DND-41 (cell line): ENCODE data around the gene PPP2R5B.

Experiments used
- ATAC-seq: fragments of 200-7000 bp; cut with Tn5 transposase; 3 replicates; pipeline ENCODE4 v1.9.1; 2021; ENCODE audit warnings: low read depth; ENCODE audit not compliant: insufficient read depth
- DNase-seq: peaks from one replicate; pipeline ENCODE4 v3.0.0-alpha.2; 2020
- H2AFZ ChIP-seq: 2 replicates; pipeline ENCODE4 v1.6.0; 2012; ENCODE audit warnings: low read depth, low read length
- H3K27ac ChIP-seq: 2 replicates; pipeline ENCODE4 v1.5.1; 2012; ENCODE audit warnings: low read length, inconsistent platforms
- H3K27me3 ChIP-seq: fragments of 200-600 bp; sonication (generic); 2 replicates; pipeline ENCODE4 v1.6.0; 2012; ENCODE audit warnings: low read length, mild to moderate bottlenecking, inconsistent platforms; ENCODE audit not compliant: insufficient read depth, poor library complexity
- H3K36me3 ChIP-seq: 2 replicates; pipeline ENCODE4 v1.5.1; 2012; ENCODE audit warnings: low read length, inconsistent platforms; ENCODE audit not compliant: insufficient read depth
- H3K4me1 ChIP-seq: 2 replicates; pipeline ENCODE4 v1.5.1; 2012; ENCODE audit warnings: mild to moderate bottlenecking, low read length; ENCODE audit not compliant: insufficient read depth
- H3K4me2 ChIP-seq: 2 replicates; pipeline ENCODE4 v1.6.0; 2012; ENCODE audit warnings: mild to moderate bottlenecking, moderate library complexity, low read length, inconsistent platforms; ENCODE audit not compliant: insufficient read depth
- H3K4me3 ChIP-seq, 2 experiments: fragments of 200-600 bp in 1 of 2; shearing (Covaris generic) in 1 of 2; 2 replicates each; pipeline ENCODE4 v1.5.1; 2012 to 2016; ENCODE audit warnings: inconsistent platforms in 2 of 2, low read length in 2 of 2, mild to moderate bottlenecking in 2 of 2, low read depth in 1 of 2, moderate library complexity in 1 of 2
- H3K79me2 ChIP-seq: 2 replicates; pipeline ENCODE4 v1.6.0; 2012; ENCODE audit warnings: low read length, inconsistent platforms; ENCODE audit not compliant: insufficient read depth
- H3K9ac ChIP-seq: 2 replicates; pipeline ENCODE4 v1.6.0; 2012; ENCODE audit warnings: low read depth, mild to moderate bottlenecking, inconsistent platforms, low read length, moderate library complexity
- H3K9me3 ChIP-seq: 2 replicates; pipeline ENCODE4 v1.5.1; 2012; ENCODE audit warnings: low read length, moderate library complexity, mild to moderate bottlenecking, inconsistent platforms; ENCODE audit not compliant: insufficient read depth, severe bottlenecking
- H4K20me1 ChIP-seq: 2 replicates; pipeline ENCODE4 v1.6.0; 2012; ENCODE audit warnings: low read length; ENCODE audit not compliant: insufficient read depth
- EZH2 ChIP-seq: IDR thresholded peaks from 3 replicates; pipeline ENCODE4 v1.6.1; 2012; ENCODE audit warnings: borderline replicate concordance, low read depth, mild to moderate bottlenecking, moderate library complexity, low read length, inconsistent platforms; ENCODE audit not compliant: severe bottlenecking
- TF ChIP-seq, protein P1 (sequence below): IDR thresholded peaks from 2 replicates; pipeline ENCODE4 v1.5.1; 2012; ENCODE audit warnings: borderline replicate concordance, low read length, moderate library complexity, mild to moderate bottlenecking; ENCODE audit not compliant: poor library complexity, severe bottlenecking; ENCODE audit errors: extremely low read depth

PPP2R5B gene

DNA sequence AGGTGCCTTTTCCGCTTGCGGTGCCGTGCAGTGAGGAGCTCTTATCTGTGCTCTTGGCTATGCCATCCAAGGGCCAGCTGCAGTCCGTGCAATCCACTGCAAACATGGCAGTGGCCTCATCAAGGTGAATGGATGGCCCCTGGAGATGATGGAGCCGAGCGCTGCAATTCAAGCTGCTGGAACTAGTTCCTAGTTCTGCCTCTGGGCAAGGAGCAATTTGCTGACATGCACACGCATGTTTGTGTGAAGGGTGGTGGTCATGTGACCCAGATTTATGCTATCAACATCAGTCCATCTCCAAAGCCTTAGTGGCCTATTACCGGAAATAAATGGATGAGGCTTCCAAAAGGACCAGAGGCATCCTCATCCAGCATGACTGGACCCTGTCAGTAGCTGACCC is 43.0 kb upstream of the PPP2R5B start:
- TF ChIP-seq, protein P1, sequence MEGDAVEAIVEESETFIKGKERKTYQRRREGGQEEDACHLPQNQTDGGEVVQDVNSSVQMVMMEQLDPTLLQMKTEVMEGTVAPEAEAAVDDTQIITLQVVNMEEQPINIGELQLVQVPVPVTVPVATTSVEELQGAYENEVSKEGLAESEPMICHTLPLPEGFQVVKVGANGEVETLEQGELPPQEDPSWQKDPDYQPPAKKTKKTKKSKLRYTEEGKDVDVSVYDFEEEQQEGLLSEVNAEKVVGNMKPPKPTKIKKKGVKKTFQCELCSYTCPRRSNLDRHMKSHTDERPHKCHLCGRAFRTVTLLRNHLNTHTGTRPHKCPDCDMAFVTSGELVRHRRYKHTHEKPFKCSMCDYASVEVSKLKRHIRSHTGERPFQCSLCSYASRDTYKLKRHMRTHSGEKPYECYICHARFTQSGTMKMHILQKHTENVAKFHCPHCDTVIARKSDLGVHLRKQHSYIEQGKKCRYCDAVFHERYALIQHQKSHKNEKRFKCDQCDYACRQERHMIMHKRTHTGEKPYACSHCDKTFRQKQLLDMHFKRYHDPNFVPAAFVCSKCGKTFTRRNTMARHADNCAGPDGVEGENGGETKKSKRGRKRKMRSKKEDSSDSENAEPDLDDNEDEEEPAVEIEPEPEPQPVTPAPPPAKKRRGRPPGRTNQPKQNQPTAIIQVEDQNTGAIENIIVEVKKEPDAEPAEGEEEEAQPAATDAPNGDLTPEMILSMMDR: no peak
- no peak for TF ChIP-seq EZH2
- no peak for DNase-seq
- no peaks in the 10 kb centered on the region for H3K27me3 ChIP-seq
- peaks cover 57% of the 10 kb centered on the region for H3K4me1 ChIP-seq
- no peak overlapping the region for H3K9ac ChIP-seq
- H3K36me3 ChIP-seq: no peaks in the 10 kb centered on the region; the same call in 1 of the 2 replicates
- H4K20me1 ChIP-seq: peaks cover 16% of the 10 kb centered on the region
- ATAC-seq: no peak
- H3K9me3 ChIP-seq: no peaks in the 10 kb centered on the region
- H3K4me2 ChIP-seq: no peak overlapping the region
- no peak overlapping the region for H3K4me3 ChIP-seq
- peaks cover 22% of the 10 kb centered on the region for H3K79me2 ChIP-seq
- H2AFZ ChIP-seq: no peak overlapping the region
- no peak overlapping the region for H3K27ac ChIP-seq

DNA sequence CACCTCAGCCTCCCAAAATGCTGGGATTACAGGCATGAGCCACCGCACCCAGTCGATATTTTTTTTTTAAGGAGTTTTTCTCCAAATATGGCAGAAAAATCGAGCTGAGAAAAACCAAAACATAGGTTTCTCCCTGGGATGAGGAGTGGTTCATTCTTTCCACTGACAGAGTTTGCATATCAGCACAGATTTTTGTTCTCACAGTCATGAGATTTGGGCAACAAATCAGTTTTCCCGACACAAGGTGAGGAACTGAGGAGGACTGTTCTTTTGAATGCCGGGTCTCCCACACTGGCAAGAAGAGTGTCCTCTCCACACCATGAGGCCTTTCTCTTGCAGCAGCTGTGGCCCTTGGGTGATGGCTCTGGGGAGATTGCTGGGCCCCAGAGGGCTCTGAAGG is 42.2 kb upstream of the PPP2R5B start:
- H3K36me3 ChIP-seq: no peaks in the 10 kb centered on the region; the same call in 1 of the 2 replicates
- no peak overlapping the region for H3K9ac ChIP-seq
- H3K79me2 ChIP-seq: peaks cover 15% of the 10 kb centered on the region
- ATAC-seq (no peak), DNase-seq (no peak)
- no peaks in the 10 kb centered on the region for H3K9me3 ChIP-seq
- no peaks in the 10 kb centered on the region for H3K27me3 ChIP-seq
- H3K4me2 ChIP-seq: no peak overlapping the region
- H4K20me1 ChIP-seq: peaks cover 8% of the 10 kb centered on the region; the same call in 1 of the 2 replicates
- no peak for TF ChIP-seq EZH2
- TF ChIP-seq, protein P1: no peak
- no peak overlapping the region for H2AFZ ChIP-seq
- H3K4me1 ChIP-seq: peaks cover 49% of the 10 kb centered on the region
- no peak overlapping the region for H3K27ac ChIP-seq
- H3K4me3 ChIP-seq: no peak overlapping the region

DNA sequence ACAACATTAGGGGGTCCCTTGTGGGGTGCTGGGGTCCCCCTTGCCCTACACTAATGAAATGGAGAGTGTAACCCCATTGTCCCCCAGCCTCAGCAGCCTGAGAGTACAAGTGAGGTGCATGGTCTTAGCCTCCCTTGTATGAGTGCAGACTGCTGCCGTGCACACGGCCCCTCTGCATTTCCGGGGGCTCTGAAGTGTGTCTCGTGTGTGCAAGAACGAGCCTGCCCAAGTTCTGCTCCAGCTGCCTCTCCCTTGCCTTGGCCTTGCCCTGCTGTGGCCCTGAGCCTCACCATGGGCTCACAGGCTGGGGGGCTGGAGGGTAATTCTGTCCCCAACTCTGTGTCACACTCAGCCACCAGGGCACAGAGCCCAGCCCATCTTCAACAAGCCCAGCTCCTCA is 40.9 kb upstream of the PPP2R5B start:
- Histone ChIP-seq H3K4me1 (peaks cover 53% of the 10 kb centered on the region), H3K9ac (no peak overlapping the region; the same call in 1 of the 2 replicates), H4K20me1 (no peaks in the 10 kb centered on the region), H3K27me3 (no peaks in the 10 kb centered on the region), H3K4me2 (no peak overlapping the region), H3K27ac (peak overlapping the region; percentile 36; the same call in 1 of the 2 replicates), H2AFZ (no peak overlapping the region), H3K79me2 (peaks cover 4% of the 10 kb centered on the region), H3K4me3 (no peak overlapping the region), H3K36me3 (no peaks in the 10 kb centered on the region), H3K9me3 (no peaks in the 10 kb centered on the region)
- no peak for TF ChIP-seq EZH2
- TF ChIP-seq, protein P1: no peak
- ATAC-seq (no peak), DNase-seq (peak; percentile 30)
